T-cell (primary cell): Measurements from ENCODE around the gene IQSEC1. TPM values are rescaled to one million over a fixed set of nuclear protein-coding genes. Genes with fewer than 3 reads are reported as not detected.

ENCODE experiments used
- ATAC-seq, 4 experiments: fragments of 200-7000 bp in 3 of 4; fragments of 150-1000 bp in 1 of 4; cut with Tn5 transposase; replicated peaks in 1 of 4; 1 replicate in 3 of 4; 2 replicates in 1 of 4; pipeline ENCODE4 v1.10.0; 2021; ENCODE audit warnings: moderate library complexity in 3 of 4, mild to moderate bottlenecking in 2 of 4, moderate number of reproducible peaks in 1 of 4
- CTCF ChIA-PET, 2 donors: fragments of 300-600 bp; sonication (Branson Sonifier 250); formaldehyde crosslinking; loops; one replicate each; lab custom pipeline; 2022; ENCODE audit warnings: antibody characterized with exemption in 2 of 2; lab: Charles Lee
- POLR2A ChIA-PET, 2 donors: fragments of 300-600 bp; sonication (Branson Sonifier 250); formaldehyde crosslinking; loops; one replicate each; lab custom pipeline; 2022; ENCODE audit warnings: antibody characterized with exemption in 2 of 2; lab: Charles Lee
- DNase-seq, 35 experiments: peaks; one replicate each; pipeline versions ENCODE4 v3.0.0 to v3.0.0-alpha.2; 2013 to 2023
- H3K27ac ChIP-seq: one replicate; pipeline ENCODE4 v1.5.1; 2013; ENCODE audit warnings: low read length
- H3K27me3 ChIP-seq, 2 experiments: replicated peaks in 1 of 2; 1 replicate in 1 of 2; 2 replicates in 1 of 2; pipeline versions ENCODE4 v1.6.1 to v1.7.0; 2013; ENCODE audit warnings: low read length in 1 of 2, mixed read lengths in 1 of 2; ENCODE audit not compliant: control insufficient read depth in 2 of 2, insufficient read depth in 2 of 2; ENCODE audit errors: extremely low read depth in 1 of 2
- H3K36me3 ChIP-seq, 2 donors: 1 replicate in 1 of 2; 2 replicates in 1 of 2; pipeline versions ENCODE4 v1.6.1 to v1.7.0; 2013; ENCODE audit warnings: low read length in 1 of 2; ENCODE audit not compliant: control insufficient read depth in 2 of 2, insufficient read depth in 1 of 2; ENCODE audit errors: extremely low read depth in 1 of 2
- H3K4me1 ChIP-seq, 2 experiments: 1 replicate in 1 of 2; 2 replicates in 1 of 2; pipeline versions ENCODE4 v1.6.1 to v1.7.0; 2013; ENCODE audit warnings: low read length in 2 of 2, mixed read lengths in 1 of 2; ENCODE audit not compliant: insufficient read depth in 2 of 2, control insufficient read depth in 1 of 2; ENCODE audit errors: extremely low read depth in 1 of 2
- H3K4me3 ChIP-seq, 2 donors: 1 replicate in 1 of 2; 2 replicates in 1 of 2; pipeline versions ENCODE4 v1.5.1 to v1.7.0; 2013; ENCODE audit warnings: mild to moderate bottlenecking in 2 of 2, low read length in 1 of 2, moderate library complexity in 1 of 2; ENCODE audit not compliant: control insufficient read depth in 1 of 2; ENCODE audit errors: extremely low read depth in 1 of 2
- H3K9me3 ChIP-seq: 2 replicates; pipeline ENCODE4 v1.7.0; 2013
- H3K27ac Mint-ChIP-seq, 2 donors: one replicate each; pipeline ENCODE4 v1.8.0; 2020 to 2021; ENCODE audit warnings: mild to moderate bottlenecking in 2 of 2, mixed read lengths in 2 of 2
- H3K27me3 Mint-ChIP-seq, 2 donors: one replicate each; pipeline ENCODE4 v1.8.0; 2021 to 2022; ENCODE audit warnings: mixed read lengths in 2 of 2
- H3K36me3 Mint-ChIP-seq: one replicate; pipeline ENCODE4 v1.8.0; 2021; ENCODE audit warnings: mixed read lengths
- H3K4me1 Mint-ChIP-seq, 3 donors: one replicate each; pipeline ENCODE4 v1.8.0; 2020 to 2022; ENCODE audit warnings: mixed read lengths in 3 of 3, mild to moderate bottlenecking in 1 of 3
- H3K4me3 Mint-ChIP-seq, 3 donors: one replicate each; pipeline ENCODE4 v1.8.0; 2020 to 2022; ENCODE audit warnings: mild to moderate bottlenecking in 3 of 3, mixed read lengths in 3 of 3, moderate library complexity in 3 of 3
- H3K9me3 Mint-ChIP-seq, 3 donors: one replicate each; pipeline ENCODE4 v1.8.0; 2020 to 2022; ENCODE audit warnings: mixed read lengths in 3 of 3
- WGBS: methylation state at CpG from one replicate; pipeline ENCODE4 v1.1.5; 2013; ENCODE audit warnings: missing lambda C conversion rate; ENCODE audit not compliant: insufficient coverage; 5-methylcytosine and 5-hydroxymethylcytosine counted together
- total RNA-seq, 35 experiments: library from RNA in 6 of 35; stranded (reverse) in 6 of 35; fragments of 120-200 nt in 1 of 35; gene quantifications; one replicate each; pipeline versions ENCODE4 v1.2.1 to v1.2.4 and lab custom pipeline; 2013 to 2026

The IQSEC1 gene
- total RNA-seq, 5 donors from 2014 or later (not counting 1 experiment from before 2014, with no cell fraction given), result 73.7 to 113 (median 86.9) TPM

- H3K36me3 Mint-ChIP-seq, result peaks cover 13% of the 10 kb centered on the region
- peaks cover 9 to 12% of the 10 kb centered on the region in 2 donors for H3K36me3 ChIP-seq
- DNase-seq, result peak in 1 of 35 experiments; percentile 46
- peak overlapping the region in 1 of 2 donors; percentile 73 for H3K27ac Mint-ChIP-seq
- POLR2A ChIA-PET, result no interaction called here
- ATAC-seq, result peak in 1 of 4 experiments; percentile 41
- CTCF ChIA-PET, result interaction anchor here in 1 of 2 donors (1.9 kb wide), 1 partner anchor 29 kb away, joined by 4 read pairs; no protein-coding TSS in a partner anchor
- H3K27me3 ChIP-seq, result no peaks in the 10 kb centered on the region
- no peaks in the 10 kb centered on the region for H3K9me3 Mint-ChIP-seq
- no peak overlapping the region for H3K27ac ChIP-seq
- peak overlapping the region in 1 of 2 donors; percentile 19 for H3K4me3 ChIP-seq
- H3K9me3 ChIP-seq, result no peaks in the 10 kb centered on the region
- H3K4me3 Mint-ChIP-seq, result peak overlapping the region in 1 of 3 donors; percentile 64
- 61% methylated on average over 6 of the region's 15 CpGs for WGBS
- H3K4me1 ChIP-seq, result peaks cover 47 to 98% of the 10 kb centered on the region in 2 experiments
- H3K4me1 Mint-ChIP-seq, result peaks cover 90 to 99% (median 93%) of the 10 kb centered on the region in 3 donors
- H3K27me3 Mint-ChIP-seq, result no peaks in the 10 kb centered on the region
These were observed 113.3 kb downstream of the IQSEC1 start for GRCh38 chr3:12959838-12960378.

GRCh38 chr3:12959410-12959809 lies 113.8 kb downstream of the IQSEC1 start:
- ATAC-seq, result no peak
- H3K36me3 ChIP-seq, result peaks cover 12% of the 10 kb centered on the region in 2 donors
- H3K36me3 Mint-ChIP-seq, result peaks cover 13% of the 10 kb centered on the region
- ChIA-PET CTCF (interaction anchor here in 1 of 2 donors (1.9 kb wide), 1 partner anchor 30 kb away, joined by 4 read pairs; no protein-coding TSS in a partner anchor), POLR2A (no interaction called here)
- no peak overlapping the region for H3K27ac ChIP-seq
- H3K27me3 ChIP-seq, result no peaks in the 10 kb centered on the region
- peaks cover 90 to 99% (median 93%) of the 10 kb centered on the region in 3 donors for H3K4me1 Mint-ChIP-seq
- no peak for DNase-seq
- H3K9me3 ChIP-seq, result no peaks in the 10 kb centered on the region
- WGBS, result 94% methylated on average over 6 of the region's 7 CpGs
- no peak overlapping the region for H3K27ac Mint-ChIP-seq
- H3K4me1 ChIP-seq, result peaks cover 44 to 98% of the 10 kb centered on the region in 2 experiments
- H3K4me3 Mint-ChIP-seq, result peak overlapping the region in 1 of 3 donors; percentile 64
- H3K4me3 ChIP-seq, result no peak overlapping the region
- H3K27me3 Mint-ChIP-seq, result no peaks in the 10 kb centered on the region
- no peaks in the 10 kb centered on the region for H3K9me3 Mint-ChIP-seq

- H3K4me3 ChIP-seq, result no peak overlapping the region
- H3K36me3 ChIP-seq, result peaks cover 13 to 22% of the 10 kb centered on the region in 2 donors
- H3K27ac Mint-ChIP-seq, result peak overlapping the region in 1 of 2 donors; percentile 39
- peaks cover 31 to 98% of the 10 kb centered on the region in 2 experiments for H3K4me1 ChIP-seq
- H3K27me3 ChIP-seq, result no peaks in the 10 kb centered on the region
- DNase-seq (no peak), ATAC-seq (no peak)
- no peaks in the 10 kb centered on the region for H3K9me3 Mint-ChIP-seq
- ChIA-PET CTCF (no interaction called here), POLR2A (interaction anchor here in 1 of 2 donors (0.6 kb wide), 2 partner anchors 22 to 1063 kb away, joined by 4 to 5 read pairs; no protein-coding TSS in a partner anchor)
- no peaks in the 10 kb centered on the region for H3K9me3 ChIP-seq
- H3K4me1 Mint-ChIP-seq, result peaks cover 85 to 95% (median 88%) of the 10 kb centered on the region in 3 donors
- H3K4me3 Mint-ChIP-seq, result peak overlapping the region in 1 of 3 donors; percentile 34
- no peak overlapping the region for H3K27ac ChIP-seq
- peaks cover 18% of the 10 kb centered on the region for H3K36me3 Mint-ChIP-seq
- no peaks in the 10 kb centered on the region for H3K27me3 Mint-ChIP-seq
- WGBS, result 91% methylated on average over 6 of the region's 13 CpGs
These were observed 115.1 kb downstream of the IQSEC1 start for GRCh38 chr3:12957824-12958792.

GRCh38 chr3:12957339-12957738 lies 115.9 kb downstream of the IQSEC1 start:
- ATAC-seq, result no peak
- peaks cover 79 to 92% (median 81%) of the 10 kb centered on the region in 3 donors for H3K4me1 Mint-ChIP-seq
- peak overlapping the region in 1 of 2 donors; percentile 61 for H3K27ac Mint-ChIP-seq
- Histone ChIP-seq H3K4me1 (peaks cover 23 to 98% of the 10 kb centered on the region in 2 experiments), H3K27ac (no peak overlapping the region), H3K36me3 (peaks cover 13 to 27% of the 10 kb centered on the region in 2 donors), H3K9me3 (no peaks in the 10 kb centered on the region), H3K27me3 (no peaks in the 10 kb centered on the region), H3K4me3 (no peak overlapping the region)
- H3K9me3 Mint-ChIP-seq, result no peaks in the 10 kb centered on the region
- ChIA-PET POLR2A (no interaction called here), CTCF (interaction anchor here in 1 of 2 donors (0.6 kb wide), 1 partner anchor 474 kb away, joined by 3 read pairs; no protein-coding TSS in a partner anchor)
- H3K4me3 Mint-ChIP-seq, result no peak overlapping the region
- H3K27me3 Mint-ChIP-seq, result no peaks in the 10 kb centered on the region
- no peak for DNase-seq
- H3K36me3 Mint-ChIP-seq, result peaks cover 18% of the 10 kb centered on the region
- WGBS, result 100% methylated on average over 2 of the region's 8 CpGs

- Mint-ChIP-seq H3K4me1 (peaks cover 75 to 90% (median 78%) of the 10 kb centered on the region in 3 donors), H3K4me3 (peak overlapping the region in 1 of 3 donors; percentile 53), H3K27ac (no peak overlapping the region), H3K9me3 (no peaks in the 10 kb centered on the region), H3K27me3 (no peaks in the 10 kb centered on the region), H3K36me3 (peaks cover 13% of the 10 kb centered on the region)
- Histone ChIP-seq H3K4me3 (no peak overlapping the region), H3K9me3 (no peaks in the 10 kb centered on the region), H3K36me3 (peaks cover 8 to 20% of the 10 kb centered on the region in 2 donors), H3K27ac (no peak overlapping the region), H3K4me1 (peaks cover 17 to 98% of the 10 kb centered on the region in 2 experiments), H3K27me3 (no peaks in the 10 kb centered on the region)
- POLR2A ChIA-PET, result no interaction called here
- ATAC-seq (no peak), DNase-seq (no peak)
- WGBS, result no CpG with 5 or more reads among the region's 5 CpGs
- CTCF ChIA-PET, result interaction anchor here in 1 of 2 donors (0.6 kb wide), 1 partner anchor 21 kb away, joined by 4 read pairs; no protein-coding TSS in a partner anchor
These were observed 116.9 kb downstream of the IQSEC1 start for GRCh38 chr3:12956316-12956660.
